Skin epidermis (tissue), 12 donors: ENCODE measurements around the gene PRKAR1B.

Source experiments
- H3K27ac ChIP-seq, 21 experiments: fragments of 200-600 bp; sonication (generic) in 11 of 21; one replicate each; pipeline ENCODE4 v1.5.0; 2020; ENCODE audit warnings: mild to moderate bottlenecking in 3 of 21, inconsistent platforms in 2 of 21, moderate library complexity in 2 of 21
- H3K4me3 ChIP-seq, 7 experiments: fragments of 200-600 bp; sonication (generic) in 2 of 7; one replicate each; pipeline ENCODE4 v1.5.0; 2020; ENCODE audit warnings: inconsistent platforms in 2 of 7, mild to moderate bottlenecking in 2 of 7, moderate library complexity in 1 of 7

Gene PRKAR1B

DNA sequence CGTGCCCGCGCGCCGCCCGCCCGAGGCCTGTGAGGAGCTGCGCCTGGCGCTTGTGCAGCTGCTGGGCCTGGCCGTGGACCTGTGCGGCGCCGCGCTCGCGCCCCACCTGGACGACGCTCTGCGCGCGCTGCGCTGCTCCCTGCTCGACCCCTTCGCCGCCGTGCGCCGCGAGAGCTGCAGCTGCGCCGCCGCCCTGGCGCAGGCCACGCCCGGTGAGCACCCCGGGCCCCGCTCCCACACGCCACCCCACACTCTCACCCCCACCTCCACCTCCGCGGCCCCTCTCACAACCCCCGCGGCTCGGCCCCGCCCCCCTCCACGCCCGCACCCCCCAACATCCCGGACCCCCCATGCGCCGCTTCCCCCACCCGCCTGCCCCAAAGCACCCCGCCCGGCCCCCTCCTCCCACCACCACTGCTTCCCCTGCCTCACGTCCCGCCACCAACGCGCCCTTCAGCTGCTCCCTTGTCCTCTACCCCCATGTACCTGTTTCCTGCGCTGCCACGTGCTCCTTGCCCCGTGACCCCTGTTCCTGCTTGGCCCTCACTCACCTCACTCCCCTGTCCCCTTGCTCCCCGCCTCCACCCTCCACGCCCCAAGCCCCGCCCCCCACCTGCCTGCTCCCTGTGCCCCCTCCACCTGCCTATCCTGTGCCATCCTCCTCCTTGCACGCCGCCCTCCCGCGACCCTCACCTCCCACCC is at the start of gene PRKAR1B:
TSS of gene PRKAR1B (minus strand) at position 178 of the 702 bp plus-strand sequence. CDS start 15,776 bp downstream, outside the sequence.
- H3K4me3 ChIP-seq = peak within 1 kb of the TSS; percentile 58 to 97 (median 91)
- H3K27ac ChIP-seq = peak within 1 kb of the TSS; percentile 24 to 93 (median 76)

DNA sequence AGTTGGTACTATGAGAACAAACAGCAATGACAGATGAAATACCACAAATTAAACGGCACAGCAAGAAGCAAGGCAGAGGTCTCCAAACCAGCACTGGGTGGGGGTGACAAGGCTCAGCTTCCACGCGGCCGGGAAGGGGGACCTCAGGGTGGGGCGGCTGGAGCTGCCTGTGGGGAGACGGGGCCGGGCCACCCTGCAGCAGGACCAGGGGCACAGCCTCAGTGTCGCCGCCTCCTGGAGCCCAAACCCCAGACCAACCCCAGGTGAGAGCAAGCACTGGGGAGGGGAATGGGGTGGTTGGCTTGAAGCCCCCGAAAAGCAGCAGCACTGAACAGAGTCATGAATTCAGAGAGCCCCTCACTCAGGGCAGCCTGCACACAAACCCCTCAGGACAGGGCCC is 49.3 kb upstream of the PRKAR1B start:
- Histone ChIP-seq H3K4me3 (no peak overlapping the region), H3K27ac (no peak overlapping the region)

DNA sequence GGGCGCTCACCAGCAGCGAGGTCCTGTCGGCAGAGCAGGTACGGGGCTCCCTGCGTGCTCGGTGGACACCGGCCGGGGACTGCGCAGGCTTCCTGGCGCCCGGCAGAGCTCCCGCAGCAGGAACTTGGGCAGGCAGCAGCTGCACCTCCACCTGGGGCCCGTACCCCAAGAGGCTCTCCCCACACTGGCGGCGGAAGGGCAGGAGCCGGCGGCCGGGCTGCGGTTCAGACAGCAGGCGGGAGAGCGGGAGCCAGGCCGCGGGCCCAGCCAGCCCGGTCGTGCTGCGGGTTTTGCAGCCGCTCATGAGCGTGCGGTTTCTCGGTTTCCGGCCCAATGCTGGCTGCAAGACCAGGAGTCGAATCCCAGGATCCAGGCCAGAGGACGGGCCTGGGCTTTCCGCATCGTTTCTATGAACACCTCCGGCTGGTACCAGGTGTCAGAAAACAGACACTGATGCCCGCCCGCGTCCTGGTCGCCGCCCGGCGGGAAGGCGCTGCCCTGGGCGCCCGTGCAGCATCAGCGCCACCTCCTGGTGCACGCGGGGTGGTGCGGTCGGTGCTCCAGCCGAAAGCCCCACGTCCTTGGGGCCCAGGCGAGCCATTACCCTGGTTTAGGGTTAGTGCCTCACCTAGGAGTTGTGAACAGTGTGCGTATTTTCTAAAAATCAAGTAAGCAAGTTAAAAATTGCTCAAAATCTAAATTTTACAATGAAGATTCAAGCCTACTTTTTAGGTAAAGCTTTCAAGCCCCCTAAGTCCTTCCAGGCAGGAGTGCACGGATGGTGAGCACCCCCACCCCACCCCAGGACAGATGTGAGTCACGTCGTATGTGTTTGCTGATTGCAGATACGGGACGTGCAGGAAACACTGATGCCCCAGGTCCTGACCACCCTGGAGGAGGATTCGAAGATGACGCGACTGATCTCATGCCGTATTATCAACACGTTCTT is 47.4 kb upstream of the PRKAR1B start:
- Histone ChIP-seq H3K4me3 (no peak overlapping the region), H3K27ac (no peak overlapping the region)

DNA sequence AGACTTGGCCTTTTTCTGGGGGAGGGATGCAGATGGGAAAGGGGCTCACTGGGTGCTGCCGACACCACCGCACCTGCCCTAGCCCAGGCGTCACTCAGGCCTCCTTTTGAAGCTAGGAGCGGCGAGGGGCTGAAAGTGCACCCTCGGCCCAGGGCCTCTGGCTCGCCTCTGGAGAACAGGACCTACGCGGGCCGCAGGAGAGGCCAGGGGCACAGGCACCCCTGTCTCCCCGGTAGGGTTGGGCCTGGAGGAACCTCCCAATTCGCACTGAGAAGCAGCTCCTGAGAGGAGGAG is 46.5 kb upstream of the PRKAR1B start:
- Histone ChIP-seq H3K4me3 (no peak overlapping the region), H3K27ac (no peak overlapping the region)

DNA sequence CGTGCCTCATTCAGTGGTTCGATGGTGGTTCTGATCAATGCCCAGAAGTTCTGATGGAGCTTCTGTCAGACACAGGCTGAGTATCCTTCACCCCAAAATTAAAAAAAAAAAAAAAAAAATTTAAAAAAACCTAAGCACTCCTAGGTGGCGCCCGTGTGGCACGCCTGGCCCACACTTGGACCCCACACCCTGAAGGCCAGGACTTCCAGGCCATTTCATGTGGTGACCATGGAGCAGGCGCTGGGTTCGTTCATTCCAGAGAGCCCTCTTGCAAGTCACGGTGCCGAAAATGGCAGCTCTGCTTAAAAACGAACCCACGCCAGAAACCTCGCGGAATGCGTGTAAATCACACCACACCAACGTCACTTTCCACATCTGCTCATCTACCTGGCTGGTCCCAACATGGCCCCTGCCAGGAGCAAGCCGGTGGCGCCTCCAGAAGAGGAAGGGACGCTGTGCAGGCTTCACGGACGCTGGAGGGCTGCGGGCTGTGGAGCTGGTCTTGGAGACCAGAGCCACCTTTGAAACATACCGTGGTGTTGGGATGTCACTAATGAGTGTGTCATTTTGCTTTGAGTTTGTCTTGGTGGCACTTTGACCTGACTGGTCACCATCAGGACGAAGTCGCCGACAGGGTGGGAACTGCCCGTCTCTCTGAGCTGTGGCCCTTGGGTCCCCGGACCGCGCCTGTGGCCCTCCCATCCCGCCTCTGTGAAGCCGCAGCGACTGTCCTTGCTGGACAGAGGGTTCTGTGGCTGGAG is 46.0 kb upstream of the PRKAR1B start:
- Histone ChIP-seq H3K27ac (no peak overlapping the region), H3K4me3 (no peak overlapping the region)

DNA sequence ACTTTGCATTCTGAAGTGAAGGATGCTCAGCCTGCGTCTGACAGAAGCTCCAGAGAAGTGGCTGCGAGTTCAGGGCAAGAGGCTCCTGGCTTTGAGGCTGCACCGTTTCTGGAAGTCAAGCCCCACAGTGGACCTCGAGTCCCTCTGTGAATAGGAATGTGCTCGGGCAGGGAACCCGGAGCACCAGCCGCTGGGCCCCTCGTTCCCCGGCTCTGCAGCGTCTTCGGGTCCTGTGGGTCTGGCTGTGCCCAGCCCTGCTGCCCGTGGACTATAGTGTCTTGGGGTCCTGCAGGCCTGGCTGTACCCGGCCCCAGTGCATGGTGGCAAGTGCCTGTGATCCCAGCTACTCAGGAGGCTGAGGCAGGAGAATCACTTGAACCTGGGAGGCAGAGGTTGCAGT is 45.3 kb upstream of the PRKAR1B start:
- no peak overlapping the region for H3K27ac ChIP-seq
- H3K4me3 ChIP-seq = no peak overlapping the region

DNA sequence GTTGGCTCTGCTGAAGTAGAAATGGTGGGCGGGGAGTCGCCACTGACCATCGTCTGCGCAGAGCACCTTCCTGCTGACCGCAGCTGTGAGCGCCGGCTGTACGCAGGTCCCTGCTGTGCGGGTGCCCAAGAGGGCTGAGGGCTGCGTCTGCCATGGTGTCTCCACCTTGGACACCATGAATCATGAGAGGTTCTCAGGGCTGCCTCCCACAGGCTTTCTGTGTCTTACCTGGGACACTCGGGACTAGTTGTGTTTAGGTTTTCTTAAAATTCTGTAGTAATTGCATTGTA is 44.9 kb upstream of the PRKAR1B start:
- no peak overlapping the region for H3K4me3 ChIP-seq
- H3K27ac ChIP-seq = no peak overlapping the region

DNA sequence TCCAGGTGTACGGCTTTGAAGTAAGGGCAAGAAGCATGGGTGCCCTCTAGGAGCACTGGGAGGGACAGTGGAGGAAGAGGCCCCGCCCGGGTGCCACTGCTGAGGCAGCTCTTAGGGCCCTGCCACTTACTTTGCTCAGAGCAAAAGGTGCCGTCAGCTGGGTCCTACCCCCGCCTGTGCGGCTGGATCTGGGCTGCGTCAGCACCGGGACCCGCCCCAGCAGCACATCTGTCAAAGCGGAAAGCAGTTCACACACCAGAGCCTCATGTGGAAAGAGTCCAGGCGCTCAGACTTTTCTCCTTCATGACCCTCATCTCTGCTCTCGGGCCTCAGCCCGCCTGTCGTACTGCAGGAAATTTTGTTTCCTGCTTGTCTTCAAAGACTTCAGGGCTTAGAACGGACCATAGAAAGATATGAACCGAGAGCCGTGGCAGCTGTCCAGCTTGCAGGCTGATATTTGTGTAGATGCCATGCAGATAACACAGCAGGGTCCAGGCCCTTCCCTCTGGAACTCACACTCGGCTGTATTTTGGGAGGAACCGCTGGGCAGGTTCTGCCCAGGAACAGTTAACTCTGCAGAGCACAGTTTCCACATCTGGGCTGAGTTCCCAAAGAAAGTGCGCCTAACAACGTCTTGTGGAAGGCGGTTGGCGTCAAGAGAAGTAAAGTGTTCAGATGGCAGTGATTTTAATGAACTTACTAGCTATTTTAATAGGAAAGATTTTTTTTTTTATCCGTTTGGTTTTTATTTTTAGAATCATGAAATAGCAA is 44.3 kb upstream of the PRKAR1B start:
- H3K4me3 ChIP-seq = no peak overlapping the region
- peak overlapping the region in 6 of 21 experiments; percentile 3 to 42 (median 14) for H3K27ac ChIP-seq

DNA sequence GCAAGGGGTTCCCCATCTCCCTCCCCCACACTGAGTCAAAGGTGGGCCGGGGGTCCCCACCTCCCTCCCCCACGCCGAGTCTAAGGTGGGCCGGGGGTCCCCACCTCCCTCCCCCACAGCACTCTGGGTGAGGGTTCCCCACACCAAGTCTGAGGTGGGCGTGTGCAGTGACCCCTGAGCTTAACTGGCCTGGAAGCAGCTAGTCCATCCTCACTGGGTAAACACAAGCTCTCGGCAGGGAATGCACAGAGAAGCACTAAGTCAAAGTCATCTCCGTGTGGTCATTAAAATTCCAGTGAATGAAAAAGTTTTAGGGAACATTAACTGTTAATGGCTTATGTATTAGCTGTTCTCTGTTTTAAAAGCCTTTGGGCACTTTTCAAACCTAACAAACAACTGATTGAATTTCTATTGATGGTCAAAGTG is 43.7 kb upstream of the PRKAR1B start:
- peak overlapping the region in 5 of 21 experiments; percentile 3 to 42 (median 18) for H3K27ac ChIP-seq
- no peak overlapping the region for H3K4me3 ChIP-seq

DNA sequence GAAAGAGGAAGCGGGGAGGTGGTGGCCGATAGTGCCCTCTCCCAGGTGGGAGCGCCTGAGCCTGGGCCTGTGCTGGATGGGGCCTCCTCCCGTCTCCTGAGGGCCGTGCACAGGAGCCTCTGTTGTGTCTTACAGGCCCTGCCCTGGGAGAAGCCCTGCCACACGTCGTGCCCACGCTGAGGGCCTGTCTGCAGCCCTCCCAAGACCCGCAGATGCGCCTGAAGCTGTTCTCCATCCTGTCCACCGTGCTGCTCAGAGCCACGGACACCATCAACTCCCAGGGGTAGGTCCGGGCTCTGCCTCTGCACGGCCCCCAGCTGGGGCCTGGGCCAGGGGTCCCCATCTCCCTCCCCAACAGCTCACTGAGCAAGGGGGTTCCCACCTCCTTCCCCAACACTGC is 43.3 kb upstream of the PRKAR1B start:
- peak overlapping the region in 3 of 21 experiments; percentile 18 to 42 (median 30) for H3K27ac ChIP-seq
- H3K4me3 ChIP-seq = no peak overlapping the region

DNA sequence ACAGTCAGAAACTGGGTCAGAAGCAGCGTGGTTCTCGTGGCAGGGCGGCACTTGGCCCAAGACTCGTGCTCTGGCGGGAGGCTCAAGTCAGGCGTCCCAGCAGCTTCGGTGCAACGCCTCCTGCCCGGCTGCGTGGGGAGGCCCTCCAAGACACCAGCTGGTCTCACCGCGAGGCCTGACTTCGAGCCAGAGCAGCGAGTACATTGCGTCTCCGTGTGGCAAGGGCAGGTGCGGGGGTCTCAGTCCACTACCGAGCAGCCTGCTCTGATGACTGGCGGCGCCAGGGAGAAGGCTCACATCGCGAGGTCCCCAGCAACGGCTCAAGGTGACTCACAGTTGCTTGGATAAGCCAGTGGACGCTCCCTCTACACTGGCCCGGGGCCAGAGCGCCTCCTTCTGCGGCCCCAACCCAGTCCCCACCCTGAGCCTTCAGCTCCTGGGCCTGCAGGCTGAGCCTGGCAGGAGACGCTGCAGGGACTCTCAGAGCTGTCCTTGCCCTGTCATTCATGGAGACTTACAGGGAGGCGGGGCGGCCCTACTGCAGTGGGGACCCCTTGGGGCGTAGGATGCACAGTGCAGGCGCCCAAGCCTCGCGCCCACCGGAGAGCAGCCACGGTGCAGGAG is 41.9 kb upstream of the PRKAR1B start:
- H3K4me3 ChIP-seq = no peak overlapping the region
- H3K27ac ChIP-seq = peak overlapping the region in 2 of 21 experiments; percentile 18 to 31

DNA sequence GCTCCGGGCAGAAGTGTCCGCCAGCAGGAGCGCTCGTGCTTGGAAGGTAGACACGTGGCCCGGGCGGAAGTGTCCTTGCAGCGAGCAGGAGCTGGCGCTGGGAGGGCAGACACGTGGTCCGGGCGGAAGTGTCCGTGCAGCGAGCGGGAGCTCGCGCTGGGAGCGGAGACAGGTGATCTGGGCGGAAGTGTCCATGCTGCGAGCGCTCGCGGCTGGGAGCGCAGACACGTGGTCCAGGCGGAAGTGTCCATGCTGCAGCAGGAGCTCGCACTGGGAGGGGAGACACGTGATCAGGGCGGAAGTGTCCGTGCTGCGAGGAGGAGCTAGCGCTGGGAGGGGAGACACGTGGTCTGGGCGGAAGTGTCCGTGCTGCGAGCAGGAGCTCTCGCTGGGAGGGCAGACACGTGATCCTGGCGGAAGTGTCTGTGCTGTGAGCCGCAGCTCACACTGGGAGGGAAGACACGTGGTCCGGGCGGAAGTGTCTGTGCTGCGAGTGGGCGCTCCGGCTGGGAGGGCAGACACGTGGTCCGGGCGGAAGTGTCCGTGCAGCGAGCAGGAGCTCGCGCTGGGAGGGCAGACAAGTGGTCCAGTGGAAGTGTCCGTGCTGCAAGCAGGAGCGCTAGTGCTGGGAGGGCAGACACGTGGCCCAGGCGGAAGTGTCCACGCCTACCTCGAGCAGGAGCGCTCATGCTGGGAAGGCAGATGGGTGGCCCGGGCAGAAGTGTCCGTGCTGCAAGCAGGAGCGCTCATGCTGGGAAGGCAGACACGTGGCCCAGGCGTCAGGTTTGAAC is 41.1 kb upstream of the PRKAR1B start:
- Histone ChIP-seq H3K27ac (peak overlapping the region in 2 of 21 experiments; percentile 18 to 31), H3K4me3 (no peak overlapping the region)

DNA sequence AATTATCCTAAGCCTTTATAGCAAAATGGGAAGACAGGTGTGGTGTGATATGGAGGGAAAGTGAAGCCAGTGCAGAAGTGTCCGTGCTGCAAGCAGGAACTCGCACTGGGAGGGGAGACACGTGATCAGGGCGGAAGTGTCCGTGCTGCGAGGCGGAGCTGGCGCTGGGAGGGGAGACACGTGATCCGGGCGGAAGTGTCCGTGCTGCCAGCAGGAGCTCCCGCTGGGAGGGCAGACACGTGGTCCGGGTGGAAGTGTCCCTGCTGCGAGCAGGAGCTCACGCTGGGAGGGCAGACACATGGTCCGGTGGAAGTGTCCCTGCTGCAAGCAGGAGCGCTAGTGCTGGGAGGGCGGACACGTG is 40.5 kb upstream of the PRKAR1B start:
- Histone ChIP-seq H3K4me3 (no peak overlapping the region), H3K27ac (no peak overlapping the region)

DNA sequence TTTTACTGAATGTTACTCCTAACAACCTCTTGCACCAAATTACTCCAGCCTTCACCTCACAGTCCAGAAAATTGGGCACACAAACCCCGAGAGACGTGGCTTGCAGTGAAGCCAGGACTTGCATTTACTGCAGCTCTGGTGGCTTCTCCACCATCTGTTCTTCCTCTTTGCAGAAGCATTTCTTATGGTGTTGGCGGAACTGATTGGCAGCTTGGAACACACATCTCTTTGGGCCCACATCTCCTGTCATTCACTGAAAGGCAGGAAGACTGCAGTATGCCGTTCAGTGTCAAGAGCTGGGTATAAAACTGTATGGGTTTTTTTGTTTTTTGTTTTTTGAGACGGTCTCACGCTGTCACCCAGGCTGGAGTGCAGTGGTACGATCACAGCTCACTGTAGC is 38.3 kb upstream of the PRKAR1B start:
- Histone ChIP-seq H3K4me3 (no peak overlapping the region), H3K27ac (no peak overlapping the region)

DNA sequence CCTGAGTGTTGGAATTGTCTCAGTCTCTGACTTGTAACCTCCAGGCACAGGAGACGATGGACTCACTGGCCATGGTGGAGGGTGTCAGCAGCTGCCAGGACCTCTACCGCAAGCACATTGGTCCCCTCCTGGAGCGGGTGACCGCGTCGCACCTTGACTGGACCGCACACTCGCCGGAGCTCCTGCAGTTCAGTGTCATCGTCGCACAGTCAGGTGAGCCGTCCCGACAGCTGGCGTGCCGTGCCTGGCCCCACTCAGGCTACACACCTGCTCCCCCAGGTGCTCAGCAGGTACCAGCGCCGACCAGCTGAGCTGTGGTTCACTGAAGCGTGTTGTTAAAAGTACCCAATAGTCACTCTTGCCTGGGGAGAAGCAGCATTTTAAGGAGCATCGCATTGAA is 36.7 kb upstream of the PRKAR1B start:
- no peak overlapping the region for H3K27ac ChIP-seq
- no peak overlapping the region for H3K4me3 ChIP-seq

DNA sequence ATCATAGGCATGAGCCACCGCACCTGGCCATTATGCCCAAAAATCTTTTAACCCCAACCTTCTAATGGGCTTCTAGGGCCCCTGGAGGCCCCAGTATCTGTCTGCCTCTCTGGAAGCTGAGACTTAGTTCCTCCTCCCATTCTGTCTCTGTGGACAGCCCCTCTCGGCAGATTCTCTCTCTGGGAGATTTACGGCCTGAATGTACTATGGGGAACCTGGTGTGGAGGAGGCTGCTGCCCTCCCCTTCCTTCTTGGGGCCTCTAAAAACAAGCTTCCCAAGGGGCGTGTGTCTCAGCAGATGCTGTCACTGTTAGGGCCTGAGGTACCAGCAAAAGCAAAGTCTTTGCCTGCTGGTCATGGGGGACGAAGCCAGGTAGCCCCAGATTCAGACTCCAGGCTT is 35.8 kb upstream of the PRKAR1B start:
- no peak overlapping the region for H3K4me3 ChIP-seq

DNA sequence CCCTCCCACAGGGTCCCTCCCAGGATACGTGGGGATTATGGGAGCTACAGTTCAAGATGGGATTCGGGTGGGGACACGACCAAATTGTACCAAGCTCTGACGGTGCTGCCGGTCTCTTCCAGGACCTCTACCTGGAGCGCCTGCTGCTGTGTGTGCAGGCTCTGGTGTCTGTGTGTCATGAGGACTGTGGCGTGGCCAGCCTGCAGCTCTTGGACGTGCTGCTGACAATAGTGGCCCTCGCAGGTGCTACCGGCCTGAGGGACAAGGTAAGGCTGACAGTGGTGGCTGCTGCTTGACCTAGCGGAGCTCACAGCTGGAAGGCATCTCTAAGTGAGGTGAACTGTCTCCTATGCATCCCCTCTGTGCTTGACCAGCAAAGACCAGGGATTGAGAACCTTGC is 34.5 kb upstream of the PRKAR1B start:
- Histone ChIP-seq H3K27ac (no peak overlapping the region), H3K4me3 (no peak overlapping the region)

More for the DNA sequence above, 35.8 kb upstream of the PRKAR1B start:
- no peak overlapping the region for H3K27ac ChIP-seq

DNA sequence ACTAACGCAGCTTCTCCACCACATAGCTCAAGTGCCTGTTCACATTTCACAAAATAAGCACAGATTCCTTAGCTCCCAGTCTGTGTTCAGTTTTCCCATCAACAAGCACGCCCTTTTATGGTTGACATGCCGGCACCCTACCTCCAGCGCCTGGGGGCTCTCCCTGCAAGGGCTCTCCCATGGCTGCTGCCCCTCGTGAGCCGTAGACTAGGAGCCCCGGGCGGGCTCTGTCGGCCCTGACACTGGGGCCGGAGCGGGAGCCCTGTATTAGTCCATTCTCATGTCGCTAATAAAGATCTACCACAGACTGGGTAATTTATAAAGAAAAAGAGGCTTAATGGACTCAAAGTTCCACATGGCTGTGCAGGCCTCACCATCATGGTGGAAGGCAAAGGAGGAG is 34.0 kb upstream of the PRKAR1B start:
- Histone ChIP-seq H3K27ac (no peak overlapping the region), H3K4me3 (no peak overlapping the region)

DNA sequence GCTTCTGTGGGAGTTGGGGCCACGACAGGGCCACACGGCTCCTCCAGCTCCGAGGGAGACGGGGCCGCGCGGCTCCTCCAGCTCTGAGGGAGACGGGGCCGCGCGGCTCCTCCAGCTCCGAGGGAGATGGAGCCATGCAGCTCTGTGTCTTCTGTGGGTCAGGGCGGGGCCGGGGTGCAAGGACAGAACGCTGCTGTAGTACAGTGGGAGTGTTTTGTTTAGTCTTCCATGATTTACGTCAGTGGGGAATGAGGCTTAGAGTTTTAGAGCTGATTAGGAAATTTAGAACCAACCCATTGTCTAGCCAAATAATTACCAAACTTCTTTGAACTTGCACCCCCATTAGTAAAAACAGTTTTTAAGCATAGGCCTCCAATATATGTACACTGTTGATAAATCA is 32.9 kb upstream of the PRKAR1B start:
- no peak overlapping the region for H3K27ac ChIP-seq
- no peak overlapping the region for H3K4me3 ChIP-seq
